Right cardiac atrium (tissue), 5 donors: ENCODE measurements around the gene LIPI. TPM values are rescaled to one million over a fixed set of nuclear protein-coding genes. Genes with fewer than 3 reads are reported as not detected.

Experiments
- ATAC-seq, 2 donors: fragments of 200-7000 bp; cut with Tn5 transposase; one replicate each; pipeline versions ENCODE4 v1.8.0 to v1.9.1; 2020; ENCODE audit warnings: moderate library complexity in 2 of 2, mild to moderate bottlenecking in 1 of 2
- DNase-seq, 3 donors: peaks; one replicate each; pipeline ENCODE4 v3.0.0-alpha.2; 2020
- H3K27ac ChIP-seq: one replicate; pipeline ENCODE4 v1.5.1; 2013; ENCODE audit warnings: mild to moderate bottlenecking, low read length, control low read depth, moderate library complexity
- H3K27me3 ChIP-seq: one replicate; pipeline ENCODE4 v1.6.1; 2013; ENCODE audit not compliant: control insufficient read depth, insufficient read depth
- H3K4me1 ChIP-seq: one replicate; pipeline ENCODE4 v1.6.1; 2013; ENCODE audit warnings: low read length; ENCODE audit not compliant: control insufficient read depth, insufficient read depth
- H3K4me3 ChIP-seq: one replicate; pipeline ENCODE4 v1.5.1; 2013; ENCODE audit warnings: low read length, control low read depth
- H3K9me3 ChIP-seq: one replicate; pipeline ENCODE4 v1.6.1; 2013; ENCODE audit warnings: low read length; ENCODE audit not compliant: control insufficient read depth
- WGBS: extraction: QIAGEN DNeasy Blood & Tissue Kit; methylation state at CpG from one replicate; pipeline ENCODE4 v1.1.7; 2013; 5-methylcytosine and 5-hydroxymethylcytosine counted together
- intact Hi-C, 4 donors: fragments of 100-400 bp; cut with DNase I; formaldehyde crosslinking; loops; one replicate each; pipeline versions ENCODE4 v1.11.0 to v1.14.0; 2022 to 2023
- long read RNA-seq, 4 donors: library from polyadenylated mRNA; unstranded; transcript quantifications; one replicate each; pipeline ENCODE4 v2.0.0, GENCODE V29; 2020 to 2021
- polyA plus RNA-seq: library from polyadenylated mRNA; stranded (reverse); fragments of 200-250 nt; gene quantifications from one replicate; pipeline ENCODE4 v1.2.3, GENCODE V29; 2013
- total RNA-seq, 4 donors: library from RNA; stranded (reverse); fragmentation: NEBNext Ultra II Directional; extraction: Animal tissue kit (Norgen Biotek cat#: 25700); gene quantifications; one replicate each; pipeline ENCODE4 v1.2.1, GENCODE V29; 2021
- donor health status: healthy with polysubstance abuse.
- donor health status: DM: no; HTN: yes; CAD: no.
- donor health status: DM: no; HTN: no; CAD: no.
- donor health status: DM: no; HTN: yes; CAD: no; lungs with severe emphysema.
- donor health status: DM: yes; HTN: yes; CAD: no.

LIPI gene
- total RNA-seq (not detected), polyA plus RNA-seq (not detected)
- long read RNA-seq, donor 1: 0 reads
- long read RNA-seq, donor 2: 0 reads
- long read RNA-seq, donor 3: 0 reads
- long read RNA-seq, donor 4: 0 reads

GRCh38 chr21:14210738-14211137 lies at the start of gene LIPI:
TSS of gene LIPI (minus strand) at chr21:14210955. CDS start at chr21:14210845, 110 bp downstream.
- DNase-seq: no peak
- 85% methylated on average over 1 of the region's 1 CpG for WGBS

GRCh38 chr21:14260174-14260764 lies 49.5 kb upstream of the LIPI start:
- Histone ChIP-seq H3K4me3 (no peak overlapping the region), H3K9me3 (no peaks in the 10 kb centered on the region), H3K27ac (no peak overlapping the region), H3K4me1 (no peaks in the 10 kb centered on the region), H3K27me3 (no peaks in the 10 kb centered on the region)
- intact Hi-C loops: no loop called here
- DNase-seq (no peak), ATAC-seq (no peak)
- 41% methylated on average over 1 of the region's 1 CpG for WGBS

More at GRCh38 chr21:14210738-14211137, at the start of gene LIPI:
- no peaks in the 10 kb centered on the region for H3K27me3 ChIP-seq
- H3K27ac ChIP-seq: no peak within 1 kb of the TSS
- H3K4me1 ChIP-seq: no peaks in the 10 kb centered on the region
- H3K4me3 ChIP-seq: no peak within 1 kb of the TSS
- H3K9me3 ChIP-seq: no peaks in the 10 kb centered on the region
- no peak for ATAC-seq
- intact Hi-C loops: no loop called here

- ATAC-seq (peak; percentile 62 to 80), DNase-seq (no peak)
- Histone ChIP-seq H3K4me1 (no peaks in the 10 kb centered on the region), H3K9me3 (no peaks in the 10 kb centered on the region), H3K27me3 (no peaks in the 10 kb centered on the region), H3K27ac (no peak overlapping the region), H3K4me3 (no peak overlapping the region)
- WGBS: 37% methylated on average over 3 of the region's 3 CpGs
- intact Hi-C loops: loop anchor here in 1 of 4 donors (10.0 kb wide), 1 partner anchor 1335 kb away; no protein-coding TSS in a partner anchor
Measured at GRCh38 chr21:14259747-14260146, 49.0 kb upstream of the LIPI start.

- intact Hi-C loops: loop anchor here in 1 of 4 donors (10.0 kb wide), 1 partner anchor 1343 kb away; no protein-coding TSS in a partner anchor
- Histone ChIP-seq H3K4me3 (no peak overlapping the region), H3K4me1 (peaks cover 2% of the 10 kb centered on the region), H3K27ac (no peak overlapping the region), H3K27me3 (no peaks in the 10 kb centered on the region), H3K9me3 (no peaks in the 10 kb centered on the region)
- WGBS: 40% methylated on average over 1 of the region's 1 CpG
- DNase-seq (no peak), ATAC-seq (no peak)
Measured at GRCh38 chr21:14251336-14251735, 40.6 kb upstream of the LIPI start.

GRCh38 chr21:14245711-14246110 lies 35.0 kb upstream of the LIPI start:
- ATAC-seq (no peak), DNase-seq (no peak)
- no peak overlapping the region for H3K27ac ChIP-seq
- no peaks in the 10 kb centered on the region for H3K9me3 ChIP-seq
- intact Hi-C loops: no loop called here
- H3K4me3 ChIP-seq: no peak overlapping the region
- no peaks in the 10 kb centered on the region for H3K4me1 ChIP-seq
- H3K27me3 ChIP-seq: no peaks in the 10 kb centered on the region

GRCh38 chr21:14244911-14245310 lies 34.2 kb upstream of the LIPI start:
- Histone ChIP-seq H3K27me3 (no peaks in the 10 kb centered on the region), H3K9me3 (no peaks in the 10 kb centered on the region), H3K4me1 (no peaks in the 10 kb centered on the region), H3K27ac (no peak overlapping the region), H3K4me3 (no peak overlapping the region)
- ATAC-seq (no peak), DNase-seq (no peak)
- intact Hi-C loops: no loop called here

- no peaks in the 10 kb centered on the region for H3K4me1 ChIP-seq
- 53% methylated on average over 2 of the region's 2 CpGs for WGBS
- no peak overlapping the region for H3K27ac ChIP-seq
- no peaks in the 10 kb centered on the region for H3K9me3 ChIP-seq
- H3K27me3 ChIP-seq: no peaks in the 10 kb centered on the region
- intact Hi-C loops: no loop called here
- no peak for ATAC-seq
- no peak for DNase-seq
- H3K4me3 ChIP-seq: no peak overlapping the region
Measured at GRCh38 chr21:14243874-14244273, 33.1 kb upstream of the LIPI start.

GRCh38 chr21:14243461-14243860 lies 32.7 kb upstream of the LIPI start:
- H3K27ac ChIP-seq: no peak overlapping the region
- H3K4me3 ChIP-seq: no peak overlapping the region
- WGBS: 38% methylated on average over 1 of the region's 1 CpG
- no peaks in the 10 kb centered on the region for H3K9me3 ChIP-seq
- intact Hi-C loops: no loop called here
- no peaks in the 10 kb centered on the region for H3K27me3 ChIP-seq
- H3K4me1 ChIP-seq: no peaks in the 10 kb centered on the region
- DNase-seq (no peak), ATAC-seq (no peak)

GRCh38 chr21:14241297-14241696 lies 30.5 kb upstream of the LIPI start:
- Histone ChIP-seq H3K4me1 (no peaks in the 10 kb centered on the region), H3K4me3 (no peak overlapping the region), H3K9me3 (no peaks in the 10 kb centered on the region), H3K27ac (no peak overlapping the region), H3K27me3 (no peaks in the 10 kb centered on the region)
- ATAC-seq (no peak), DNase-seq (no peak)
- intact Hi-C loops: no loop called here
- 31% methylated on average over 2 of the region's 2 CpGs for WGBS

GRCh38 chr21:14239281-14239680 lies 28.5 kb upstream of the LIPI start:
- H3K4me1 ChIP-seq: no peaks in the 10 kb centered on the region
- intact Hi-C loops: no loop called here
- no peaks in the 10 kb centered on the region for H3K27me3 ChIP-seq
- WGBS: 71% methylated on average over 2 of the region's 2 CpGs
- no peak for DNase-seq
- no peak for ATAC-seq
- no peaks in the 10 kb centered on the region for H3K9me3 ChIP-seq
- H3K4me3 ChIP-seq: no peak overlapping the region
- no peak overlapping the region for H3K27ac ChIP-seq

- H3K4me1 ChIP-seq: no peaks in the 10 kb centered on the region
- no peak overlapping the region for H3K27ac ChIP-seq
- H3K9me3 ChIP-seq: no peaks in the 10 kb centered on the region
- WGBS: 45% methylated on average over 3 of the region's 3 CpGs
- intact Hi-C loops: no loop called here
- no peak for DNase-seq
- H3K4me3 ChIP-seq: no peak overlapping the region
- no peaks in the 10 kb centered on the region for H3K27me3 ChIP-seq
- ATAC-seq: no peak
Measured at GRCh38 chr21:14236180-14236579, 25.4 kb upstream of the LIPI start.

- 82% methylated on average over 5 of the region's 5 CpGs for WGBS
- no peak for DNase-seq
Measured at GRCh38 chr21:14235101-14235500, 24.3 kb upstream of the LIPI start.

More at GRCh38 chr21:14235101-14235500, 24.3 kb upstream of the LIPI start:
- H3K4me1 ChIP-seq: no peaks in the 10 kb centered on the region
- ATAC-seq: no peak
- intact Hi-C loops: no loop called here
- no peaks in the 10 kb centered on the region for H3K9me3 ChIP-seq
- H3K27me3 ChIP-seq: no peaks in the 10 kb centered on the region
- no peak overlapping the region for H3K27ac ChIP-seq
- no peak overlapping the region for H3K4me3 ChIP-seq
